ENCODE measurements around the gene UBXN6.

Gene UBXN6

DNA sequence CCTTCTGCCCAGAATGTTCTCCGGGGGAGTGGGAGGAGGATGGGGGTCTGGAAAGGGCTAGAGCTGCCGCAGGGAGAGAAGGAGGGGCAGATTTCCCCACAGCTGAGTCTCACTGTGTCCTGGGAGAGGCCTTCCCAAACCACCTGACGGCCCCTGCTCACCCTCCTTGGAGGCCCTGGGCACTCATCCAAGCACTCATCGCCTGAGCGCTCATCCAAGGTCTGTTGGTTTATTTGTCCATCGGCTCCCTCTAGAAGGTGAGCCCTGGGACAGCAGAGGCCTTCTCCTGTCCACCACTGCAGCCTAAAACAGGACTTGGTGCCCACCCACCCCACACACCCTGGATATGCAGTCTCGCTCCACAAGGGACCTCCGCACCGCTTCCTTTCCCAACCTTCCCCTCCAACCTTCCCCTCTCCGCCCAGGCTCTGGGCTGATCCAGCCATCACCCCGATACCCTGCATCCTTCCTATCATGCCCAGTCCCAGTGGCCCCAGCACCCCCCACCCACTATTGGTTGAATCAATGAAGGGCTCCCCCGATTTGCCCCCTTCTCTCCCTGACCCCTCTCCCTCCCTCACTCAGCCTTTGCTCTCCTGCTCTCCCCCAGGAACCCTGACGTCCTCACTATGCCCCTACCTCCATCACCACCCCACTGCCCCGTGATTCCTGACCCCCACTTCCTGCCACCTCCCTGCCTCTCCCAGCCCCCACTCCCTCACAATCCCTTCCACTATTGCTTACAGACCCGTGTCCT lies 1.7 kb downstream of the UBXN6 start:
- no peak for DNase-seq

DNA sequence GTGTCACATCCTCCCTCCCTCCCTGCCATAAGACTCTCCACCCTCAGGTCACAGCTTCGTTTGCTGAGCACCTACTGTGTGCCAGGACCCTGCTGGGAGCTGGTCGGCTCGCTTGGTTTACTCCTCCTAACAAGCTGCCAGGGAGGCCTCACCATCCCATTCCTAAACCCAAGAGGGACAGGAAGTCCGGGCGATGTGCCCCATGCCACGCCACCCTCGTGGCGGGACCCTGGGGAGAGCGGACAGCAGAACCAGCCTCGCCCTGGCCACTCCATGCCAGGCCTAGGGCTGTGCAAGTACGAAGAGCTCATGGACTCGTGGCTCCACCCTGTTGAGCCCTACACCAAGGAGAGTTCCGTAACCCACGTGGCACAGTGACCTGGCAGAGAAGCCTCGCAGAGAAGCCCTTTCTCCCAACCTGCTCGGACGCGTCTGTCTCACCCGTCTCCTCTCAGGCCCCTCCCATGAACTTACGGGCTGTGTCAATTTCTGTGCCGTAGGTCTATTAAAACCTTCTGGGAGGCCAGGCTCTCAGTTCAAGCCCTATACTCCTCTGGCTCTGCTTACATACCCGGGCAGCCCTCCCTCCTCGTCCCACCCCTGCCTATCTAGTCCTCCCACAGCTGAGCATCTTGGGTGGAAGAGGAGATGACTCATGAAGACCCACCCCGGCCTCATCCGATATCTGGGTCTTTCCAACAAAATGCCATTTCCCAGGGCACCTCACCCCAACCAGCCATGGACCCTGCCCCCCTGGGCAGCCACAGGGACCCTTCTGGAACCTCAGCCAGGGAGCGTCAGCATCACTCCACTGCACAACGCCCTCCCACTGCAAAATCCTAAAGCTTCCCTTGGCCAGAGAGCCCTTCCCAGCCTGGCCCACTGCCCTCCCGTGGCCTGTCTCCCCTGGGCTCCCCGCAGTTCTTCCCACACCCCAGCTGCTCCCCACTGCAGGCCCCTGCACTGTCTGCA lies 2.6 kb downstream of the UBXN6 start:
- no peak for DNase-seq

DNA sequence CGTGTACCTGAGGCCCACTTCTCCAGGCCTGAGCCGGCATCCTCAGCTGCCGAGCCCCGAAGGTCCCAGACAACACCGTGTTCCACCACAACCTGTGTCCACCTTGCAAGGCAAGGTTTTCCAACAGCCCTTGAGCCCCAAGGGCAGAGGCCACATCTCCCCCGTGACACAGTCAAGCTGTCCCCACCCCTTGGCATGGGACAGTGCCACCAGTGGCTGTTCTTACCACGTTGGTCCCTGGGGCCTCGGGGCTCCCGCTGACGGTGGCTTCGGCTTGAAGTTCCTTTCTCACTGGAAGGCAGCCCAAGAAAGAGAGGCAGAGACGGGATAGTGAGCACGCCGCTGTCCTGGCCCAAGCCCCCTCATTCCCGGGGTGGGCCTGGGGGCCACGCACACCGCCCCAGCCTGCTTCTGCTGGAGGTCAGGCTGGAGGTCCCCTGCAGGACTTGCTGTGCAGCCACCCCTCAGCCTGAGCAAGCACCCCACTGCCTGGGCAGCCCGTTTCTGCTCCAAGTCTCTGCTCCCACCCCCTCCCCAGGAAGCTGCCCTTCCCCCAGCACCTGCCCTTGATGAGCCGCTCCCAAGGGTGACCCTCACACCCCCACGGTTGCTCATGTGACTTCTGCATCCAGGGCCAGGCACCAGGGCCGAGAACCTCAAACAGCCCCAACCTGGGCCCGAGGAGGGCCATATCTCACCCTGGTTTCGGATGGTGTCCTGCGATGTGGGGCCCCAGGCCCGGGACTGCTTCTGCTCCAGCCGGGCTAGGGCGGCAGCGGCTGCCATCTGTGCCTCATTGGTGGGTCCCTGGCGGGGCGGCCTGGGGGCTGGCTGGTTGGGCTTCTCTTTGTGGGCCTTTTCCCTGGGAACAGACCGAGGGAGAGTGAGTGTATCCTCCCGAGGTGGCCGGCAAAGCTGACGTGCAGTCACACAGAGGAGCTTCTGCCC lies 4.1 kb downstream of the UBXN6 start:
- DNase-seq, result no peak

DNA sequence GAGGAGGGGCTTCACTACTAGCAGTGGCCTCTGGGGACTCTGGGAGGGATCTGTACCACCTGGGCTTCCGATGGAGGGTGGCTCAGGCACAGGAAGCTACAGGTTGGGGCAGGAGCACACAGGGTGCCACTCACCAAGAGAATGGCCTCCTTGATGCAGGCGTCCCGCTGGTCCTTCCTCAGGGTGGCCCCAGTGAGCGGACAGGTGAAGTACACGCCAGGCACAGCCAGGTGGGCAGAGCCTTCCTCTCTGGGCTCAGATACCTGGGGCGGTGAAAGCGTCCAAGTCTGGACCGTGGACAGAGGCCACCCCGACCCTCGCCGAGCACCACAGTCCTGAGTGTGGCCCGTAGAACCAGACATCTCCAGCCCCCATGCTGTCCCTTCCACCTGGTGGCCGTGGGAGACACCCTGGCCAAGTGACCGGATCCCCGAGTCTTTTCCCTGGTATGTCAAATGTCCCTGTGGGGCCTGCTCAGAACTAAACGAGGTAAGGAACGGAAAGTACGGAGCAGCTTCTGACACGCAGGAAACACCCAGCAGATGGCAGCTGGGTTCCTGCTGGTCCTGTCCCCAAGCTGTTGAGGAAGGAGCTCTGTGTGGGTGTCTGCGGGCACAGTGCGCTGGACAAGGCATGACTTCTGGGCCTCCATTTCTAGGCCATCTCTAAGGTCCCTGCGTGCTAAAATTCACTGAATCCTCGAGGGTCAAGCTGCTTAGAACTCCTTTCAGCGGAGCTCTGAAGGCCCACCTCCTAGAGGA lies 5.2 kb downstream of the UBXN6 start:
- no peak for DNase-seq

DNA sequence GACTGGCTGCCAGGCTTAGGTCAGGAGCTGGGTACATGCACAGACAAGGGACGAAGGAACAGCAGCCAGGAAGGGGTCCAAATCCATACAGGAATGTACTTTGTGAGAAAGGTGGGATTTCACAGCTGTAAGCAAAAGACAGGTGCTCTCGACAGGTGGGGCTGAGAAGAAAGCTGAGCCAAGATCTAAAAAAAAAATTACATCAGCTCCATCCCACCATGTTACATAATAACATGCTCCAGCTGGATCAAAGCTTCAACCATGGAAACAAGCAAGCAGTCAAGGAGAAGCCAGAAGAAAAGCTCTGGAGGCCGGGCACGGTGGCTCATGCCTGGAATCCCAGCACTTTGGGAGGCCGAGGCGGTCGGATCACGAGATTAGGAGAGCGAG lies 8.0 kb downstream of the UBXN6 start:
- no peak for DNase-seq

DNA sequence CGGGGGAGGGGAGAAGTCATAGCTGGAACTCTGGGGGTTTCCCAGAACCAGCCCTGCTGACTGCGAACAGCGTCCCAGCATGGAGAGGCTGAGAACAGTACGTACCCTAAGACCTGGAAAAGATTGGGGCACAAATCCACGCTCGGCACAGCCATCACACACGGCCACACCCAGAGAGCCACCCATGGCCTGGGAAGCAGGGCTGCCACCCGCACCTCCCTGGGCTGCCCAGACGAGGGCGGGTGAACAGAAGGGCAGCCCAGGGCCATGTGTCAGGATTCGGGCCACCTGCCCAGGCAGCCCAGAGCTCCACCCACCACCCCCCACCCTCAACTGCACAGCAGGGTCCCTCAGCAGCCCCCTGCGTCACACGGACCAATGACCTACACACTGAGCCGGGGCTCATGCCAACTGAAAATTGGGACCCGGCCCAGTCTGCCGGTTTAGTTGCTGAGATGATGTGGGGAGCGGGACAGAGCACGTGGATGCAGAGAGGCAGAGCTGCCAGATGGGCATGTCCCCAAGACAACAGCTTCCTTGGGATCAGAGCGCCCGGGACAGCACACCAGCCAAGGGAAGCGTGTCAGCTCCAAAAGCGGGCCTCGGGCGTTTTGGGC lies 8.5 kb downstream of the UBXN6 start:
- DNase-seq, result no peak

DNA sequence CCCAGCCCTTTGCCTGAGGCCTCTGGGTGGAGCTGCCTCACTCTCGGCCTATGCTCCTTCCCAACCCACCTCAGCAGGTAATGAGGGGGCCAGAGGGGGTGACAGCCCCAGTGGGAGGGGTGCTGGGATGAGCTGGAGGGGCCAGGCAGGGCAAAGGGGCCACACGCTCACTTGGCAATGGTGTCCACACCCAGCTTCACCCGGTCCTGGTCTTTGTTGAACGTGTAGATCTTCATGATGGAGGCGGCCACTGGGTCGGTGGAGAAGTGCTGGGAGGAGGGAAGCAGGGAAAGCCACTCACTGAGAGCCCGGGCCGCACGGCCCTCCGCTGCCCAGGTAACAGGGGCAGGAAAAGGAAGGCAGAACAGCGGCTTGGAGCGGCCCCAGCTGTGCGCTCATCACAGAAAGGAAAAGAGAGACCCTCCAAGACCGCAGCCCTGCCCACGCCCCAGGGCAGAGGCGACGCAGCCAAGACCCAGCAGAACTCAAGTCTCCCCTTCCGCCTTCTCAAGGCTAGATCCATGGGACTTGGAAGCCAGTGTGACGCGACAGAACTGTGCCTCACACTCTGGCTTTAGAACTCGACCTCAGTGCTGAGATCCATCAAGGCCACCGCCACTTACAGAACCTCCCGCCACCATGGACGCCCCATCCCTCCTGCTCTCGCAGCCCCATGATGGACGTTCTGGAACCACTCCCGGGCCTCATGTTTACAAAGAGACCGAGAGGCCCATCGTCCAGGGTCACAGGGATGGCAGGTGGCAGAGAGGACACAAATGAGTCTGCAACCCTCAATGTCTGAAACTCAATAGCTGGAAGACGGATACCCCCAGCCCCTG lies 9.2 kb downstream of the UBXN6 start:
- no peak for DNase-seq

DNA sequence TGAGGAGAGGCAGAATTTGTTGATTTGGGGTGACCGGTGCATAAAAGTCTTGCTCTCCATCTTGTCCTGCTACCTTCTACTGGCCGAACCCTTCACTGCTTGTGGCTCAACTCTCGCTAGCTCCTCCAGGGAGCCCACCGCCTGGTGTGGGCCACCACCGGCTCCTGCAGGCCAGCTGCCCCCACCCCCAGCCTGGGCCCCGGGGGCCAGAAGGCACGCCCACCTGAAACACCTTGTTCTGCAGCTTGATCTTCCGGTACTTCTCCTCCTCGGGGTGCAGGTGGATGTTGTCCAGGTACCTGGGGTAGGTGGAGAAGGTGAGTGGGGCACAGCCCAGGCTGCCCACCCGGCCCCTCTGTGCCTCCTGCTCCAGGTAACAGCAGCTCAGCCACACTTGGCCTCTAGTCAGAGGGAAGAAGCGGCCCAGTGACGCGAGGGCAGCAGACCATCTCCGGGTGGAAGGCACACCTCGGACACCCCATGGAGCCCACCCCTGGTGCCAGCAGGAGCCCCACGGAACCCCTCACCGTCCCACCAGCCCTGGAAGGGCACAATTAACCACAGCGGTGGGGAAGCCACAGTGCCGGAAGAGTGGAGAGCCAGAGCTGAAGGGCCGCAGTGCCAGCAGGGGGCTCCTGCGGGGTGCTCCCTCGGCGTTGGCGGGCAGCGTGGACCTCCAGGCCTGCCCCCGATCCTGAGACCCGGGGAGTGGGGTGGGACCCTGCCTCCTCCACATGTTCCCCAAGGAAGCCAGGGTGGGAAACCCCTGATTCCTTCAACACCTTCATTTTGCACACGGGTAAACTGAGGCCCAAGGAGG lies 10.1 kb downstream of the UBXN6 start:
- DNase-seq, result no peak

DNA sequence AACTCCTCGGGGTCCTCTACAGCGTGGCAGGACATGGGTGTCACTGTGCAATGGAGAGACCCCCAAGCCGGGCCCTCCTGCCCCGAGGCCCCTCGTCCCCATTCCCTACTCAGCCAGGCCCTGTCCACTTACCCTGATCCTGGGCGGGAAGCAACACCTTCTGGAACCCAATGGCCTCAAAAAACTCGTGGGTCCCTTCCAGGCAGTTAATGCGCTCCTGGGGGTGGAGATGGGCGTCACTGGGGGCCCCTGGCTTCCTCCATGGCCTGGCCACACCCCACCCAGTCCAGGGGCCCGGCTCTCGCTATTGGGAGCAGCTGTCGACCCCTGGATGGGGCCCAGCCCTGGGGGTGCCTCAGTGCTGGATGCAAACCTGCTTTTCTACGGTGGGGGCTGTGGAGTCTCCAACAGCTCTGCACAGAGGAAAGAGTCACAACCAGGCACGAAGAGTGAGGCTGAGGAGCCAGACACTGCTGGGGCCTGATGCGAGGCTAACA lies 10.8 kb downstream of the UBXN6 start:
- no peak for DNase-seq

DNA sequence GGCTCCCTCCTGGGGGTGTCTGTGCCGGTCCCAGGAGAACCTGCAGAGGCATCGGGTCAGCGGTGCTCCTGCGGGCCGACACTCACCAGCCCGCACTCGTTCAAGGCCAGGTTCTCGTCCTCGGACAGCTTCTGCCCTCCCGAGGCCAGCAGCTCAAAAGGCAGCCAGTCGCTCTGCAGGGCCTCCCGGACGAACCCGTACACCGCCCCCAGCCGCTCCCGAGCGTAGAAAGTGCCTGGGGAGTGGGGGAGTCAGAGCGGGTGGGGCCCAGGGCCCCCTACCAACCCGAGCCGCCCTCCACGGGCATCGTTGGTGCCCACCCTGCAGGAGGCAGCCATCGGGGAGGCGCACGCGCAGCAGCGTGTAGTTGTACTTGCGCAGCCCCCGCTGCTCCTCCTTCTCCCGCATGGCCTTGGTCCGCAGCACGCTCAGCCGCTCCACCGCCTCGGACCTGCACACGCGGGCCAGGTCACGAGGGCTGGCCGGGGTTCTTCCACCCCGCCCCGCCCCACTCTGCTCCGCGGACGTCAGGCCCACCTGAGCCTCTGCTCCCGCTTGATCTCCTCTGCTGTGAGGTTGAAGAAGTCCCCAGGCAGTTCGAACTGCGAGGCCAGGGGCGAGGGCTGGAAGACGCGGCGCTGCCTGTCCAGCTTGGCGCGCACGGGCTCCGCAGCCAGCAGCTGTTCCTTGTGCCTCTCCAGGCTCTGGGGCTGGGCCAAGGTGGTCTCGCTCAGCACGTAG lies 11.5 kb downstream of the UBXN6 start:
- no peak for DNase-seq

DNA sequence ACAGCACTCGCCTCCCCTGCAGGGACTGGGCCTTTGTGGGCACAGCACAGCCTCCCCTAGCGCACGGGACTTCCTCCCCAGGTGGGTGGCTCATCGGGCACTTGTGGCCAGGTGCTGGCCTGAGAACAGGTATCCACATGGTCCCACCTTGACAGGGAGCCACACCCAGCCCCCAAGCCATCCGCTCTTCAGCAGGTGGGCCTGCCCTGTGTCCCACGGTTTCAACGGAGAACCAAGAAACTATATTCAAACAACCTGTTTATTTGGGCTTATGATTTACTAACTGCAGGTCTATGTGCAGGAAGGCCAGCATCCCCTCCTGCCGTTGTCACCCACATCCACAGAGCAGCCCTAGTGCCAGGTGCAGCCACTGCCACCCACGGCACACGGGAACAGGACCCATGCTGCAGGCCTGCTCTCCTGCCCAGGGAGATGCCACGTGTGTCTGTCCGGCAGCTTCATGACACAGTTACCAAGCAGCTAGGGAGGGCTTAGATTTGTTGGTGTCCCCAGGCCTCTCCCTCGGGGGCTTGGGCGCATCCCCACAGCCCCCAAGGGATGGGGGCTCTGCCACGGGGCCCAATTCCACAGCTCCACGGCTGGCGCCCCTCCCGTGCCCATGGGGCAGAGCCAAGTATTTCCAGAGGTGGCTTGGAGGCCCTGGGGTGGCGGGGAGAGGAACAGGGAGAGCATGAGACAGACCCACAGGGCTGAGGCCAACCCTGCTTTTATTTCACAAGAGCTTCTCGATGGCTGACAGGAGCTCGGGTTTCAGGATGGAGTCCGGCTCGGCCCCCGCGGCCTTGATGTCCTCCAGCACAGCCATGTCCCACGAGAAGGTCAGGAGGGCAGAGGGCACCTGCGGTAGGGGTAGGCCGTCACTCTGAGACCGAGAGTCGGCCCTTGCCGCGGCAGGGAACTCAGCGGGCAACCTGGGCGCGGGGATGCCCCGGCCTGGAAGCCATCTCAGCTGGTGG lies 12.5 kb downstream of the UBXN6 start:
- DNase-seq, result no peak

DNA sequence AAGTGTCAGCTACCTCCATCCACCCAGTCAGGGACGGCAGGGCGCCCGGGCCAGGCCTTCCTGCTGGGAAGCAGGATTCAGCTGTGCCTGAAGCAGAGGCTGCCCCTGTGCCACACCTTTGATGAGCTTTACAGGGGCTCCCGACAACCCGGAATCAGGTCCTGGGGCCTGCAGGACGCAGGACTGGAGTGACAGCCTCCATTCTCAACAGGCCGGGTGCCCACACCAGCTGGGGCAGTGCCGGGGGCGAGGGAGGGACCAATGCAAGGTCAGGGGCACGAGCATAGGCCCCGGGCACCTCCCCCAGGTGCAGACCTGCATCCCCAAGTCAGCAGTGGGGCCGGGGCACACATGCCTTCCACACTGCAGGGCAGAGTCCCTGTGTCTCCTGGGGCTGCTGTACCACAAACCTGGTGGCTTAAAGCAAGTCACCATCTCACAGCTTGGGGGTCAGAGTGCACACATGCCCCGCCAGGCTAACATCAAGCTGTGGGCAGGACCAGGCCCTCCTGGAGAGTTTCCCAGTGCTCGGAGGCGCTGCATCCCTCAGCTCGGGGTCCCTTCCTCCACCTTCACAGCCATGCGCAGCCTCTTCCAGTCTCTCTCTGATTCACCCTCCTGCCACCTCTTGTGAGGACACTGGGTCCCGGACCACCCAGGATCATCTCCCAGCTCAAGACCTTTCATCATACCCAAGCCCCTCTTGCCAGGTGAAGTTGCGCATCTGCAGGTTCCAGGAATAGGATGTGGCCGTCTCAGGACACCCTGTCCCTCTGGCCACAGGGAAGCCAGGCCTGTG lies 13.4 kb downstream of the UBXN6 start:
- no peak for DNase-seq

DNA sequence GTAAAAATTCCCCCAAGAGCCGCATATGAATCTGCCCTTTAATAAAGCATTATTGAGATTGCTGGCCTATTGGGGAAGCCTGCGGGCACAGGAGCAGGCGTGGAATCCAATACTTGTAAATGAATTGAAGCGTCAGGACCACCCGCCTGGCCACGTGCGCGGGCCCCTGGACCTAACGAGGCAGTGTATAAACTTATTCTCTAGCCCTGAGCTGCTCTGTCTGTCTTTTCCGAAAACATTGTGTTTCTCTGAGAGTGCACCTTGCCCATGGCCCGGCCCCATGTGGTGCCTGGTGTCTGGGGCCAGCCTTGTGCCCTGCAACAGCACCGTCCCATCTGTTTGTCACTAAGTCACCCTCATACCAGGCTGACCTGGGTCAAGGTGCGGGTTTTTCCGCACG lies 14.4 kb downstream of the UBXN6 start:
- no peak for DNase-seq

DNA sequence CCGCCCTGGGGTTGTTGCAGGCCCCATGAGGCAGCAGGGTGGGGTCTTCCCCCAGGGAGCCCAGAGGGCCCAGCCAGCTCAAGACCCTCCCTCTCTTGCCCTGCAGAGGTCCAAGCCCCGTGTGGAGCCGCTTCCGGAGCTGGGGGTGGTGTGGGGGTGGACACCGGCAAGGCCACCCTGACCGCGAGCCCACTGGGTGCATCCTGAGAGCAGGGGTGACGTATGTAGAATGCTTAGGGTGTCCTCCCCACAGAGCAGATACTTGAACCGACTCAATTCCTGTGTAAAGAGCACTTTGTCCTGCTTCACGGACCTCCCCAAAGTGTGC lies 14.8 kb downstream of the UBXN6 start:
- no peak for DNase-seq

DNA sequence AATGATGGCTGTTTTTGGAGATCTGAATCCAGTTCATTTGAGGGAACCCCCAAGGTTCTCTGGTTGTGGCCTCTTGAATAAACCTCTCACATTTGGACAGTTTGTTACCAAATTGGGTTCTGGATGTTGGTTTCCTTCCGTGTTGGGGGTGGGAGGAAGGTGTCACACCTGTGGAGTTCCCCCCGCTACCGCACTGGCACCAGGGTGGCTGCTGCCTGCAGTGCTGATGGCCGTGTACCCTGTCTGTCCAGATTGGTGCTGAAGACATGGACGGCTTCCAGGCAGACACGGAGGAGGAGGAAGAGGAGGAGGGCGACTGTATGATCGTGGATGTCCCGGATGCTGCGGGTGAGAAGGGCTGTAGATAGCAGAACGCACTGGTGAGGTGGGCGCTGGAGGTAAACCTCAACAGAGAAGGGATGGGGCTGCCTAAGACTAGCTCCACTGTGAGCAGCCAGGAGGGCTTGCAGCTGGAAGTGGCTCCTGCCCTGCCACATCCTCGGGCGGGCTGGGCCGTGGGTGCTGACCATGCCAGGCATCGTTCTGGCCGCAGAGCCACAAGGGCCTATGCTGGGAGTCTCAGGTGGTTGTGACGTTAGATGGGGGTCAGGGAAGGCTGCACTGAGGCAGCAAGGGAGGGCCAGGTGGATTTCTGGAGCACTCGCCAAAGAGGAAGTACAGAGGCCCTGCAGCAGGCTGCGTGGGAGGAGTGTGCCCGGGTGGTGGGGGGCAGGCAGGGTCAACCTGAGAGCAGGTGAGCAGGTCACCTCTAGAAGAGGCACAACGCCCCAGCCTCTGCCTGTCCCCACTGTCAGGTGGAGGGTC lies 15.4 kb downstream of the UBXN6 start:
- no peak for DNase-seq

DNA sequence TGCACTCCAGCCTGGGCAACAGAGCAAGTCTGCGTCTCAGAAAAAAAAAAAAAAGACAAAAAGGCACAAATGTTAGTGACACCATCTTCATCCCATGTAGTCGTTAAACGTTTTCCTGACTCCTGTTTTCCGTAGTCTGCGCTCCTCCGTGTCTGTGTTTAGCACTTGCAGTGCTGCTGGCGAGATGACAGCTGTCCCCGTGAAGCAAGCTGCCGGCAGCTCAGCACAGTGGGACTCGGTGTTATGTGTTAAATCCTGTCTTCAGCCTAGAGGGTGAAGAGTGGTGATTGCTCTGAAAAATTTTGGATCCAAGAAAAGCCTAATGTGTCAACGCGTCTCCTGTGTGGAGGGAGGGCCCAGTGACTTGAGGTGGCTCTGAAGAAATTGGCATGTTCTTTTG lies 18.4 kb downstream of the UBXN6 start:
- no peak for DNase-seq

Measured in stimulated activated CD4-positive, alpha-beta T cell treated with anti-CD3 and anti-CD28 coated beads, Interleukin-4, amount 100 ng/mL, for 4 hours (primary cell).